ENCODE measurements around the gene ZNF862. TPM values are rescaled to one million over a fixed set of nuclear protein-coding genes. Genes with fewer than 3 reads are reported as not detected.

The ZNF862 gene
- total and polyA plus RNA-seq, 10 of the 15 experiments (the other 5 are each of a cell fraction or from before 2014, with no cell fraction given): 0.49 to 7.7 (median 3.5) TPM

- SMC1A ChIA-PET (ENCODE audit: uncharacterized antibody, unreplicated experiment): no interaction called here
- Histone ChIP-seq H3K9me3 (replicated peaks; ENCODE audit: control insufficient read depth, insufficient read depth, low read length) (no peaks in the 10 kb centered on the region), H3K4me2 (ENCODE audit: control insufficient read depth, insufficient read depth) (no peak overlapping the region), H3K27me3 (replicated peaks in 1 of 2; ENCODE audit: control insufficient read depth in 2 of 2, insufficient read depth in 2 of 2, low read length in 1 of 2) (no peaks in the 10 kb centered on the region), H2AFZ (ENCODE audit: control insufficient read depth, low read depth, low read length) (no peak overlapping the region), H3K79me2 (ENCODE audit: control insufficient read depth, insufficient read depth, low read length) (peaks cover 4% of the 10 kb centered on the region; the same call in 1 of the 2 replicates), H3K36me3 (ENCODE audit: control insufficient read depth in 2 of 2, insufficient read depth in 2 of 2, low read length in 1 of 2) (no peaks in the 10 kb centered on the region; a peak in 2 of 4 replicates), H4K20me1 (ENCODE audit: control insufficient read depth, insufficient read depth) (no peaks in the 10 kb centered on the region), H3K4me3 (no peak overlapping the region), H3K9ac (ENCODE audit: control insufficient read depth, insufficient read depth, low read length) (no peak overlapping the region), H3K4me1 (ENCODE audit: control insufficient read depth, insufficient read depth, low read length) (peaks cover 13% of the 10 kb centered on the region), H3K27ac (ENCODE audit: control insufficient read depth, insufficient read depth) (no peak overlapping the region)
- no peak for DNase-seq (ENCODE audit: low read depth, low spot score)
- TF ChIP-seq, protein P1, sequence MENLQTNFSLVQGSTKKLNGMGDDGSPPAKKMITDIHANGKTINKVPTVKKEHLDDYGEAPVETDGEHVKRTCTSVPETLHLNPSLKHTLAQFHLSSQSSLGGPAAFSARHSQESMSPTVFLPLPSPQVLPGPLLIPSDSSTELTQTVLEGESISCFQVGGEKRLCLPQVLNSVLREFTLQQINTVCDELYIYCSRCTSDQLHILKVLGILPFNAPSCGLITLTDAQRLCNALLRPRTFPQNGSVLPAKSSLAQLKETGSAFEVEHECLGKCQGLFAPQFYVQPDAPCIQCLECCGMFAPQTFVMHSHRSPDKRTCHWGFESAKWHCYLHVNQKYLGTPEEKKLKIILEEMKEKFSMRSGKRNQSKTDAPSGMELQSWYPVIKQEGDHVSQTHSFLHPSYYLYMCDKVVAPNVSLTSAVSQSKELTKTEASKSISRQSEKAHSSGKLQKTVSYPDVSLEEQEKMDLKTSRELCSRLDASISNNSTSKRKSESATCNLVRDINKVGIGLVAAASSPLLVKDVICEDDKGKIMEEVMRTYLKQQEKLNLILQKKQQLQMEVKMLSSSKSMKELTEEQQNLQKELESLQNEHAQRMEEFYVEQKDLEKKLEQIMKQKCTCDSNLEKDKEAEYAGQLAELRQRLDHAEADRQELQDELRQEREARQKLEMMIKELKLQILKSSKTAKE (IDR thresholded peaks at IDR 0.05; ENCODE audit: low read depth, poor library complexity, severe bottlenecking): no peak
- TF ChIP-seq POU2F2 (IDR thresholded peaks at IDR 0.05; ENCODE audit: borderline replicate concordance, low read depth, low read length) (no peak), USF2 (IDR thresholded peaks at IDR 0.05; ENCODE audit: borderline replicate concordance, low read depth, low read length) (no peak), SMARCA5 (IDR thresholded peaks at IDR 0.05) (no peak), KLF5 (IDR thresholded peaks at IDR 0.05; ENCODE audit: partially characterized antibody) (no peak), ZSCAN29 (IDR thresholded peaks at IDR 0.05) (no peak), CHD2 (IDR thresholded peaks at IDR 0.05; ENCODE audit: borderline replicate concordance, low read depth, low read length) (no peak), ZNF274 (IDR thresholded peaks at IDR 0.05; ENCODE audit: insufficient read depth, insufficient read length) (no peak), WRNIP1 (IDR thresholded peaks at IDR 0.05; ENCODE audit: borderline replicate concordance, low read depth, low read length) (no peak), CHD1 (IDR thresholded peaks at IDR 0.05; ENCODE audit: low read depth, low read length) (no peak), NBN (IDR thresholded peaks at IDR 0.05) (no peak), EP300 (IDR thresholded peaks at IDR 0.05; ENCODE audit: borderline replicate concordance in 1 of 2, control insufficient read depth in 1 of 2, low read depth in 2 of 2, low read length in 2 of 2) (no peak), SRF (IDR thresholded peaks at IDR 0.05; ENCODE audit: low read depth in 2 of 2, low read length in 2 of 2) (no peak)
- in situ Hi-C loops (cut with MboI): no loop called here
- no peak for FAIRE-seq
- 85% methylated on average over 16 of the region's 16 CpGs for WGBS (ENCODE audit: insufficient coverage, insufficient replicate concordance, low lambda C conversion rate, missing lambda C conversion rate)
- BruUV-seq (replicated peaks): no TSS peak
- POLR2A ChIA-PET: no interaction called here
- intact Hi-C loops (cut with micrococcal nuclease; ENCODE audit: unreplicated experiment): no loop called here
- ATAC-seq: no peak
- CTCF ChIA-PET: no interaction called here
- RAD21 ChIA-PET (ENCODE audit: unreplicated experiment): no interaction called here
Measured at GRCh38 chr7:149877890-149878522, 39.8 kb downstream of the ZNF862 start.

All from GM12878 (cell line).